Astrocyte (in vitro differentiated cells and primary cell): Measurements from ENCODE around the gene ZEB2. TPM values are rescaled to one million over a fixed set of nuclear protein-coding genes. Genes with fewer than 3 reads are reported as not detected.

Experiments used
- DNase-seq: peaks from one replicate; pipeline ENCODE4 v3.0.0-alpha.2; 2010; ENCODE audit warnings: low read depth
- FAIRE-seq: peaks from 2 replicates; lab custom pipeline; 2011; peaks lifted over from hg19 to GRCh38; lab: Jason Lieb, UNC
- H2AFZ ChIP-seq: 2 replicates; pipeline ENCODE4 v1.6.0; 2012; ENCODE audit warnings: low read depth, low read length, inconsistent platforms
- H3K27ac ChIP-seq: 2 replicates; pipeline ENCODE4 v1.5.1; 2011; ENCODE audit warnings: low read depth, low read length, inconsistent platforms
- H3K27me3 ChIP-seq: 2 replicates; pipeline ENCODE4 v1.6.0; 2011; ENCODE audit warnings: low read length, inconsistent platforms; ENCODE audit not compliant: insufficient read depth
- H3K36me3 ChIP-seq: 2 replicates; pipeline ENCODE4 v1.5.1; 2011; ENCODE audit warnings: low read length, inconsistent platforms; ENCODE audit not compliant: insufficient read depth
- H3K4me1 ChIP-seq: 2 replicates; pipeline ENCODE4 v1.5.1; 2011; ENCODE audit warnings: low read length, inconsistent platforms; ENCODE audit not compliant: insufficient read depth
- H3K4me2 ChIP-seq: 2 replicates; pipeline ENCODE4 v1.6.0; 2012; ENCODE audit warnings: low read length, inconsistent platforms
- H3K4me3 ChIP-seq: 2 replicates; pipeline ENCODE4 v1.5.1; 2011; ENCODE audit warnings: low read depth, mild to moderate bottlenecking, low read length, inconsistent platforms; ENCODE audit not compliant: insufficient read depth
- H3K79me2 ChIP-seq: 2 replicates; pipeline ENCODE4 v1.6.0; 2012; ENCODE audit warnings: mild to moderate bottlenecking, low read length, inconsistent platforms; ENCODE audit not compliant: insufficient read depth
- H3K9ac ChIP-seq: 2 replicates; pipeline ENCODE4 v1.6.0; 2012; ENCODE audit warnings: mild to moderate bottlenecking, low read length, inconsistent platforms
- H3K9me3 ChIP-seq: 2 replicates; pipeline ENCODE4 v1.5.1; 2012; ENCODE audit warnings: low read depth, mild to moderate bottlenecking, low read length, inconsistent platforms; ENCODE audit not compliant: insufficient read depth
- H4K20me1 ChIP-seq: 2 replicates; pipeline ENCODE4 v1.6.0; 2012; ENCODE audit warnings: low read length, inconsistent platforms; ENCODE audit not compliant: insufficient read depth
- H3K27ac Mint-ChIP-seq: one replicate; pipeline ENCODE4 v1.8.0; 2021; ENCODE audit warnings: mild to moderate bottlenecking, mixed read lengths; ENCODE audit not compliant: unreplicated experiment
- H3K27me3 Mint-ChIP-seq: one replicate; pipeline ENCODE4 v1.8.0; 2021; ENCODE audit warnings: low read depth, mixed read lengths; ENCODE audit not compliant: unreplicated experiment
- H3K36me3 Mint-ChIP-seq: one replicate; pipeline ENCODE4 v1.8.0; 2021; ENCODE audit warnings: low read depth, mixed read lengths; ENCODE audit not compliant: unreplicated experiment
- H3K4me1 Mint-ChIP-seq: one replicate; pipeline ENCODE4 v1.8.0; 2021; ENCODE audit warnings: low read depth, mixed read lengths; ENCODE audit not compliant: unreplicated experiment
- H3K4me3 Mint-ChIP-seq: one replicate; pipeline ENCODE4 v1.8.0; 2021; ENCODE audit warnings: mild to moderate bottlenecking, moderate library complexity, mixed read lengths; ENCODE audit not compliant: unreplicated experiment
- H3K9me3 Mint-ChIP-seq: one replicate; pipeline ENCODE4 v1.8.0; 2021; ENCODE audit warnings: mild to moderate bottlenecking, mixed read lengths; ENCODE audit not compliant: unreplicated experiment
- EZH2 ChIP-seq: IDR thresholded peaks from 2 replicates; pipeline ENCODE4 v1.6.1; 2012; ENCODE audit warnings: mild to moderate bottlenecking, low read length, inconsistent platforms; ENCODE audit not compliant: insufficient read depth
- total RNA-seq: library from RNA; stranded (reverse); gene quantifications from 2 replicates; pipeline ENCODE4 v1.2.1, GENCODE V29; 2021
- TF ChIP-seq, protein P1 (sequence below): IDR thresholded peaks from 2 replicates; pipeline ENCODE4 v1.5.1; 2011; ENCODE audit warnings: low read depth, mild to moderate bottlenecking, inconsistent platforms, low read length, moderate library complexity; ENCODE audit not compliant: insufficient read depth

Gene ZEB2
- total RNA-seq, 1 donor from 2014 or later = 84.9 TPM

DNA sequence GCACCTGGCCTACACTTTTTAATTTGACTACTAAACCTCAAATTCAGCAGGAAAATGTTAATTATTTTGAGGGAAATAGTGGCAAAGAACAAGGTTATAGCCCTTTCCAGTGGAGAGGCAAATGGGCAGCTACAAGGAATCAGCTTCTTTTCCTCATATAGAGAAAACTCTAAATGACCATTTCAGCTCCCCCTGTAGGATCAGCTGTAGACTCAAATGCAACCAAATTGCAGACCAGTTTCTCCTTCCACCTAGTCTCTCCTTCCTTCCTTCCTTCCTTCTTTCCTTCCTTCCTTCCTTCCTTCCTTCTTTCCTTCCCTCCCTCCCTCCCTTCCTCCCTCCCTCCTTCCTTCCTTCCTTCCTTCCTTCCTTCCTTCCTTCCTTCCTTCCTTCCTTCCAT lies 158.2 kb downstream of the ZEB2 start:
- no peak overlapping the region for H3K27ac Mint-ChIP-seq

DNA sequence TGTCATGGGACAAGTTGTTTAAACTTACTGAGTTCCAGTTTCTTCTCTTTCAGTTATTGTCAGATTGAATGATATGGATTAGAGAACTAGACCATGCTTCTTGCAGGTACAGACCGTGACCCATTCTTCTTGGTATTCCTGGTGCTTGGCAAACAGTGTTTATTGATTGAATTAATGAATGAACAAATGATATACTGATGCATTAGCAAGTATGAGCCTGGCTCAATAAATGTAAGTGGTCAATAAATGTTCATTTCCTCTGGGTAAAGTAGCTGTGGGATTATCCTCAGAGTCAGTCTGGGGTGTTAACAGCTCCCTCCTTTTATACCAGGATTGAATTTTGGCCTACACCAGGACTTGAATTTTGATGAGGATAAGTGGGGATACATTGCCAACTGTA lies 160.2 kb downstream of the ZEB2 start:
- H3K36me3 ChIP-seq = no peaks in the 10 kb centered on the region
- peaks cover 31% of the 10 kb centered on the region for H3K4me1 ChIP-seq
- TF ChIP-seq EZH2 = no peak
- TF ChIP-seq, protein P1, sequence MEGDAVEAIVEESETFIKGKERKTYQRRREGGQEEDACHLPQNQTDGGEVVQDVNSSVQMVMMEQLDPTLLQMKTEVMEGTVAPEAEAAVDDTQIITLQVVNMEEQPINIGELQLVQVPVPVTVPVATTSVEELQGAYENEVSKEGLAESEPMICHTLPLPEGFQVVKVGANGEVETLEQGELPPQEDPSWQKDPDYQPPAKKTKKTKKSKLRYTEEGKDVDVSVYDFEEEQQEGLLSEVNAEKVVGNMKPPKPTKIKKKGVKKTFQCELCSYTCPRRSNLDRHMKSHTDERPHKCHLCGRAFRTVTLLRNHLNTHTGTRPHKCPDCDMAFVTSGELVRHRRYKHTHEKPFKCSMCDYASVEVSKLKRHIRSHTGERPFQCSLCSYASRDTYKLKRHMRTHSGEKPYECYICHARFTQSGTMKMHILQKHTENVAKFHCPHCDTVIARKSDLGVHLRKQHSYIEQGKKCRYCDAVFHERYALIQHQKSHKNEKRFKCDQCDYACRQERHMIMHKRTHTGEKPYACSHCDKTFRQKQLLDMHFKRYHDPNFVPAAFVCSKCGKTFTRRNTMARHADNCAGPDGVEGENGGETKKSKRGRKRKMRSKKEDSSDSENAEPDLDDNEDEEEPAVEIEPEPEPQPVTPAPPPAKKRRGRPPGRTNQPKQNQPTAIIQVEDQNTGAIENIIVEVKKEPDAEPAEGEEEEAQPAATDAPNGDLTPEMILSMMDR = no peak
- H3K27ac ChIP-seq = peak overlapping the region; percentile 97
- Mint-ChIP-seq H3K27ac (peak overlapping the region; percentile 99), H3K4me1 (peaks cover 39% of the 10 kb centered on the region), H3K27me3 (no peaks in the 10 kb centered on the region), H3K9me3 (peaks cover 1% of the 10 kb centered on the region), H3K4me3 (no peak overlapping the region), H3K36me3 (no peaks in the 10 kb centered on the region)
- H3K79me2 ChIP-seq = no peaks in the 10 kb centered on the region
- peak overlapping the region; percentile 77 for H3K9ac ChIP-seq
- no peak overlapping the region for H3K4me3 ChIP-seq
- peak overlapping the region; percentile 44 for H2AFZ ChIP-seq
- no peaks in the 10 kb centered on the region for H3K27me3 ChIP-seq
- H3K9me3 ChIP-seq = no peaks in the 10 kb centered on the region
- peak overlapping the region; percentile 58 for H3K4me2 ChIP-seq
- no peaks in the 10 kb centered on the region for H4K20me1 ChIP-seq
- no peak for FAIRE-seq
- no peak for DNase-seq

More for the DNA sequence above, 158.2 kb downstream of the ZEB2 start:
- Histone ChIP-seq H3K4me2 (no peak overlapping the region), H3K36me3 (no peaks in the 10 kb centered on the region), H3K9me3 (no peaks in the 10 kb centered on the region), H3K79me2 (no peaks in the 10 kb centered on the region), H4K20me1 (no peaks in the 10 kb centered on the region), H3K4me3 (no peak overlapping the region), H3K4me1 (peaks cover 37% of the 10 kb centered on the region), H3K27me3 (no peaks in the 10 kb centered on the region), H2AFZ (no peak overlapping the region), H3K27ac (no peak overlapping the region), H3K9ac (no peak overlapping the region)
- DNase-seq = no peak
- peaks cover 38% of the 10 kb centered on the region for H3K4me1 Mint-ChIP-seq
- H3K4me3 Mint-ChIP-seq = no peak overlapping the region
- H3K9me3 Mint-ChIP-seq = peaks cover 1% of the 10 kb centered on the region
- H3K36me3 Mint-ChIP-seq = no peaks in the 10 kb centered on the region
- no peaks in the 10 kb centered on the region for H3K27me3 Mint-ChIP-seq
- no peak for FAIRE-seq
- TF ChIP-seq, protein P1 = no peak
- TF ChIP-seq EZH2 = no peak

DNA sequence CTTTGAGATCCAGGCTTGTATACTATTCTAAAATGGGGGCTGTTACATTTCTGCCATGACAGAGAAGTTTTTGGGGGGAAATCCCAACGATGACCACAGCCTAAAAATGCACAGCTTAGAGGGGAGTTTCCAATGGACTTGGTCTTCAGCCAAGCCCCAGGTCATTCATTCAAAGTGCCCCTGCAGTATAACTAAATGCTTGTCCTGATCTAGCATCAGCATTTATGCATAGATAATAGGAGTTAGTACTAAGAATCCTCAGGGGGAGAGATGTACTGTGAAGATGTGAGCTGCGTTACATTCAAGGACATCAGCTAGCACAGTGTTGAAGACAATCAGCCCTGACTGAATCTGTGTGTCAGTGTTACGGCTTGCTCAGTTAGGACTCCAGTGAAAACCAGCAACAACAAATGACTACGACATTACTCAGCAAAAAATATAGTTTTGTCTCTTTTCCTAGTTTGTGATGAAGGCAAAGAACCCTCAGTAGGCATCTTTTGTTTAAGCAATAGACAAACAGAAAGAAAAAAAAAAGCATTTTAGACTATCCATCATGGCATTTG lies 160.9 kb downstream of the ZEB2 start:
- H3K27ac ChIP-seq = peak overlapping the region; percentile 97

More for the DNA sequence above, 160.9 kb downstream of the ZEB2 start:
- Mint-ChIP-seq H3K27ac (peak overlapping the region; percentile 99), H3K4me3 (peak overlapping the region; percentile 4), H3K4me1 (peaks cover 39% of the 10 kb centered on the region), H3K36me3 (no peaks in the 10 kb centered on the region), H3K9me3 (peaks cover 1% of the 10 kb centered on the region), H3K27me3 (no peaks in the 10 kb centered on the region)
- H2AFZ ChIP-seq = peak overlapping the region; percentile 44
- H3K27me3 ChIP-seq = no peaks in the 10 kb centered on the region
- H3K4me2 ChIP-seq = peak overlapping the region; percentile 58
- no peaks in the 10 kb centered on the region for H3K9me3 ChIP-seq
- H3K36me3 ChIP-seq = no peaks in the 10 kb centered on the region
- DNase-seq (peak; percentile 66), FAIRE-seq (peak; percentile 69)
- peak overlapping the region; percentile 77 for H3K9ac ChIP-seq
- H3K4me3 ChIP-seq = no peak overlapping the region
- peaks cover 31% of the 10 kb centered on the region for H3K4me1 ChIP-seq
- TF ChIP-seq, protein P1 = no peak
- no peak for TF ChIP-seq EZH2
- no peaks in the 10 kb centered on the region for H3K79me2 ChIP-seq
- H4K20me1 ChIP-seq = no peaks in the 10 kb centered on the region
